Stimulated activated CD4-positive, alpha-beta T cell treated with anti-CD3 and anti-CD28 coated beads, Interleukin-1b, Interleukin-23, amount 100 ng/mL, for 4 hours (primary cell): Measurements from ENCODE around the gene MBP.

Experiments
- DNase-seq, 2 donors: peaks; one replicate each; pipeline ENCODE4 v3.0.0-alpha.2; 2020; ENCODE audit warnings: low read depth in 2 of 2

Gene MBP

DNA sequence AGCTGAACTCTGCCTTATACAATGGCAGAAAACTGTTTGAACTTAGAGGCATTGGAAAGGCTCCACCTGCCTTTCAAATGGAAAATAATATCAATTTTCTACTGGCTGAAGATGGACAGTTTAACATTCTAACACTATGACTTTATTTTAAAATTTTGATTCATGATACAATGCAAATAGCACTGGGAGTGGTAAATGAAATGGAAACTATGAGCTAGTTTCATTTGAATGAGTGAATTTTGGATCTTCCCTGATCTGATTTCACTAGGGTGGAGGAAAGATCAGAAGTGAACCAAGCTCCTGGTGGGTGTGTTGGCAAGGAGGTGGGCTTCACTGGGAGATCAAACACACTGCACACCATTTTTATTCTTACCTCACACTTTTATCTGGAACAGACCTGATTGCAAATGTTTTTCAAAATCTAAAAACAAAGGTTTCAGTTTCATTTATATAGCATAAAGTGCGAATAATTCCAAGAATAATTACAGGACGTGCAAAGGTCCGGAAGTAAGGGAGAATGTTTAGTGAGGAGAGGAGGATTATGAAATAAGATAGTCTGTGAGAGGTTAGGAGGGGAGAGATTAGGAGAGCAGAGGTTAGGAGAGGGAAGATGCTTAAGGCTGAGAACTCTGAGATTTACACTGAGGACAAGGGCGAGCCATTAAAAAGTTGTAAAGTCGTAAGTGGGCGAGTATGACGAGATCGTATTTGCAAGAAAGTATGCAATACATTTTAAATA, 18.6 kb upstream of the MBP start:
- DNase-seq, result no peak

DNA sequence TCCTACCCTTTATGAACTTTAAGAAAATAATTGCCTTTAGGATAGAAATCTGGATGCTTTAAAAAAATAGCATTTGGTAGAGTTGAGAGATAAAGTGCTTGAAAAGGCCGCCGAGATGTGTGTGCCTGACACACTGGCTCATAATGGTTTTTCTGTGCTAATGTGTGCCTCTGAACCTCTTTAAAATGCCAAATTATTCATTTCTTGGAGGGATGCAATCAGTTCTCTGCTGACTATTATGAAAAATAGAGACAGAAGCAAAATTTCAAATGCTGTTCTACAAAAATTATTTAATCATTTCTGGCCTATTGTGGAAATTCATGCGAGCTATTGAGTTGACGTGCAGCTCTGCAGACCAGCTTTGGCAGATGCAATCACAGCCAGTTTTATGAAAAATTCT, 18.0 kb upstream of the MBP start:
- DNase-seq, result no peak

GRCh38 chr18:77148289-77148688, 15.7 kb upstream of the MBP start:
- DNase-seq, result no peak

DNA sequence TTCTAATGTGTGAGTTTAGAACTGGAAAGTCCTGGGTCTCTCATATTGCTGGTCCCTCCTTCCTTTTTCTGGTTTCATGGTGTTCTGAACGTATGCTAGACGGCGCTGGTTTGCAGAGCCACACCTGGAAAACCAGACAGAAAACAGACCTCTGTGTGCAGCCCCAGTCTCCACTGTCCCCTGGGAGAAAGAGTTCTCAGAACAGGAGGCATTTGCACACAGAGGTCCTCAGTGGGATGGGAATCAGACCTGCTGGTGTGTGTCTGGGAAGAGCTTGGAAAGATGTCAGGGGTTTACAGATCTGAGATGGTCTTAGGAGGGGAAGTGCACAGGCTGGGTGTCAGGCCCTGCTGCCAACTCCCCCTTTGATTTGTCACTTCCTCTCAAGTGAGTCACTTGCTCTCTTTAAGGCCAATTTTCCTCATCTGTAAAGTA, 14.9 kb upstream of the MBP start:
- DNase-seq, result no peak

DNA sequence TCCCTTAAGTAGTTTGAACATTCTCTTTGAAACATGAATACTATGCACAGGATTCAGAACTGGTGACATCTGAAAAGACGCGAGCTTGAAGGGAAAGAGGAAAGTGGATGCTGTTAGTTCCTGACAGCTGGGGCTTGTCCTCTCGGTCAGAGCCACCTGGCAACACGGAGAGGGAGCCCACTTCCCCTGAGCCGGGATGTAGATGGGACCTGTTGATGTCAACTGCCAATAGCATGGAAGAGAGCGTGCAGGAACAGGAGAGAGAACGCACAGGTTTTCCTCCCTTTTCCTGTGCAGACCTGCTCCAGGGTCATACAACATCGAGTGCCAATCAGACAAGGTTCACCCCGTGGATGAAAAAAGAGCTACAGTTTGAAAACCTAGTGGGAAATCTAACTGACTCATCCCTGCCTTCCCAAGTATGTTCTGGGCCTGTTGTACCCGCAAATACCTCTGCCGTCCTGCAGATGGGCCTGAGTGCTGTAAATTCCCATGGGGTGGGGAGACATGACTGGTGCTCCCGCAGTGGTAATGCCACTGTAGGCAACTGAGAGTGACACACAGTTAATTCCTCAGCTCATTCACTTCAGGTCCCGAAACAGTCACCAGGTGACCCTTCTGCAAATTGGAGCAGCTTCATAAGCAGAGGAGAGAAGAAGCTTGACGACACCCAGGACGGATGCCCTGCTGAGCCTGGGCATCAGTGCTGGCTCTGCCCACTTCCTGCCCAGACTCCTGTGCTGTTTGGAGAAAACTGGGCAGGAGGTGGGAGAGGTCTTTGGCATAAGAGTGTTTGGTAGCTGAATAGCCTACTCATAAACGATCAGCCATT, 13.9 kb upstream of the MBP start:
- no peak for DNase-seq

GRCh38 chr18:77145364-77145901, 12.8 kb upstream of the MBP start:
- DNase-seq, result no peak

GRCh38 chr18:77144451-77145118, 12.0 kb upstream of the MBP start:
- no peak for DNase-seq

DNA sequence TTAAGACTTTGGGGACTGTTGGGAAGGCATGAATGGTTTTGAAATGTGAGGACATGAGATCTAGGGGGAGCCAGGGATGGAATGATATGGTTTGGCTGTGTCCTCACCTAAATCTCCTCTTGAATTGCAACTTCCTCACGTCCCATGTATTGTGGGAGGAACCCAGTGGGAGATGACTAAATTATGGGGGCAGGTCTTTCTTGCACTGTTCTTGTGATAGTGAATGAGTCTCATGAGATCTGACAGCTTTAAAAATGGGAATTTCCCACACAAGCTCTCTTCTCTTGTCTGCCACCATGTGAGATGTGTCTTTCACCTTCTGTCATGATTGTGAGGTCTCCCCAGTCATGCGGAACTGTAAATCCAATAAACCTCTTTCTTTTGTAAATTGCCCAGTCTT, 11.5 kb upstream of the MBP start:
- DNase-seq, result no peak

- no peak for DNase-seq
These were observed 10.6 kb upstream of the MBP start for GRCh38 chr18:77143196-77143595.

DNA sequence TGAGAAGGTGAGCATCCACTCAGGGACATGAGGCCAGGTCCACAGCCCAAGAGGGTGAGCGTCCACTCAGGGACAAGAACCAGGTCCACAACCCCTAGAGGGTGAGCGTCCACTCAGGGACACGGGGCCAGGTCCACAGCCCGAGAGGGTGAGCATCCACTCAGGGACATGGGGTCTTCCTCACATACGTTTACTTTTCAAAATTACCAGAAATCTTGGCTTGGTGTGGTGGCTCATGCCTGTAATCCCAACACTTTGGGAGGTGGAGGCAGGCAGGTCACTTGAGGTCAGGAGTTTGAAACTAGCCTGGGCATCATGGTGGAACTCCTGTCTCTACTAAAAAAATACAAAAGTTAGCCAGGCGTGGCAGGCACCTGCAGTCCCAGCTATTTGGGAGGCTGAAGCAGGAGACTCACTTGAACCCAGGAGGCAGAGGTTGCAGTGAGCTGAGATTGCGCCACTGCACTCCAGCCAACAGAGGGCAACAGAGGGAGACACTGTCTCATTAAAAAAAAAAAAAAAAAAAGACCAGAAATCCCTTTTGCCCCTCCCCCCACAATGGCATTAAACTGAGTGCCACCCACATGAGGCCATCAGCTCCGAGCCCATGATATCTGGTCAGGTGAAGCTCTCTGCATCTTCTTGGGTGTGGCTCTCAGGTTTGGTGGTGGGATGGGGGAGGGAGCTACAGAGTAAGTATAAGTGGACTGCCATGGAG, 9.0 kb upstream of the MBP start:
- no peak for DNase-seq

DNA sequence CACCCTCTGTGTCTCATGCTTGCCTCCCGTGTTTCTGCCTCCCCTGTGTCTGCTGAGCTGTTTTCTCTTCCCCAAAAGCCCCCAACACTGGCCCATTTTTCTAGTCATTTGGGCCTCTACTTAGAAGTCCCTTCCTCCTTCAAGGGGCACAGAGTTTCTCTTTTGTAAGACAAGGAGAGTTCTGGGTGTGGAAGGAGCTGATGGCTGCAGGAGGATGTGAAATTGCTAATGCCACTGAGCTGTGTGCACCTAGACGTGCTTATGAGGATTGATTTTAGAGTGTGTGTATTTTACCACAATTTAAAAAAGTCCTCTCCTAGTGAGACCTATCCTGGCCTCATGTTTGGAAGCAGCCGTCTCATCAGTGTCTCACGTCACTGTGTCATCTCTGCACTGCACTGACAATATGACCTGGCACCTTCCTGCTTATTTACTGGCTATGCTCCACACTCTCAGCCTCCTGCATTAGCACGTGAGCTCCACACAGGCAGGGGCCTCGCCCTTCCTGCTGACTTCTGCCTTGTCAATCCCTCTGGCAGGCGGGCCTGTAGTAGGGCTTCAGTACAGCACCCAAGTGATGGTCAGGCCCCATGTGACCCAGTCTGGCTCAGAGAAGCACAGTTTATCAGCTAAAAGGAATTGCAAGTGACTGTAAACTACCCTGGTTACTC, 8.0 kb upstream of the MBP start:
- DNase-seq, result no peak

- no peak for DNase-seq
These were observed 7.4 kb upstream of the MBP start for GRCh38 chr18:77140030-77140429.

DNA sequence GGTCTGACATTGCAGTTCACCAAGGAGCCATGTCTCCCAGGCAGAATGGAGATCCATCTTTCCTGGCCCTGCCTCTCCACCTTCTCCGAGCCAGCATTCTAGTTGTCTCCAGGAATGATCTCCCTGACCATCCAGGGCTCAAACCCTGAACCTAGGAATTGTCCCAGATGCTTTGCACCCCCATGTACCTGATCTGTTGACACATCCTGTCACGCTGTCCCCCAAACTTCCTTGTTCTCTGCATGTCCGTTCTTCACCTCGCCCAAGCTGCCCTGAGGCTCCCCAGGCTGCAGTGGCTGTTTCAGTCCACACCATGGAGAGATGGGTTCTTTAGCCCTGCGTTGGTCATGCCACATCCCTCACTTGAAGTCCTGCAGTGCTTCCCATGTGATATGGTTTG, 7.0 kb upstream of the MBP start:
- DNase-seq, result no peak

DNA sequence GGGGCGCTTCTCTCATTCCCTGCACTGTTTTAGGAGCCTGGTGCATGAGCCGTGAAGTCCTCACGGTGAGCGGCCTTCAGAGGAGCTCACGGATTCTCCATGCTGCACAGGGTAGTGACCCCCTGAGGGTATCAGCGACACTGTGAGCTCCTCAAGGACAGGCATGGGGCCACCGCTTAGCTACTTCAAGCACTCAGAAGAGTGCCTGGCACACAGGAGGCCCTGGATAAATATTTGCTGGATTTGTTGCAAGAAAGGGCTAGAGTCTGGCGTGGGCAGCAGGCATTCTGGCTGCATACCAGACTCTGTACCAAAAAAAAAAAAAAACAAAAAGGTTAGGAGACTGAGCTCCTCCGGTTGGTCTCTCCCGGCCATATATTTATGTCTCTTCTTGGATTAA, 5.7 kb upstream of the MBP start:
- no peak for DNase-seq

- no peak for DNase-seq
These were observed 5.3 kb upstream of the MBP start for GRCh38 chr18:77137851-77138250.

DNA sequence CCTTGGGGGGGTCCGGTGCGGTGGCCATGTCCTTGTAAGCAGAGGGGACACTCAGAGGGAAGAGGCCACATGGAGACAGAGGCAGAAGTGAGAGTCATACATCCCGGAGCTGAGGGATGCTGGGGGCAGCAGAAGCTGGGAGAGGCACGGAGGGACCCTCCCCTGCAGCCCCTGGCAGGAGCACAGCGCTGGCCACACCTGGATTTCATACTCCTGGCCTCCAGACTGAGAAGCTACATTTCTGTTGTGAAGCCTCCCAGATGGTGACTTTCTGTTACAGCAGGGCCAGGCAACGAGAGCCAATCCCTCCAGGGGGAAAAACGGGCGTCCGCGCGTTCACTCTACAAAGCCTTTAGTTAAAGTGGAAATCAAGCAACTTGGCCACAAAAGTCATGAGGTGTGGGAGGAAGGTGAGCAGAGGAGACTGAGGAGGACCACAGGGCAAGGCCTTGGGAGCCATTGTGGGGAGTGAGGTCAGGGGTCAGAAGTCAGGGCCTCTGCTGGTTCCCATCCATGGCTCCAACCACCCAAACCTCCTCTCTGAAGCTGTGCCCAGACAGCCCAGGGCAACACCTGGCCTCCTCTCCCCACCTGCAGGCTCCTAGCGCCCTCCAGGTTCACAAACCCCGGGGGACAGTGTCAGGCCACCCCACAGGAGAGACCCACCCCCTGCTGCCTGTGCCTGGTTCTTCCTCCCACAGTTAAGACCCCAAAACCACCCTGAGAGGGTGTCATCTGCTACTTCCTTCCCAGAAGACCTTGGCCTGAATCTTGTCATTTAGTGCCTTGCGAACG, 4.5 kb upstream of the MBP start:
- no peak for DNase-seq

DNA sequence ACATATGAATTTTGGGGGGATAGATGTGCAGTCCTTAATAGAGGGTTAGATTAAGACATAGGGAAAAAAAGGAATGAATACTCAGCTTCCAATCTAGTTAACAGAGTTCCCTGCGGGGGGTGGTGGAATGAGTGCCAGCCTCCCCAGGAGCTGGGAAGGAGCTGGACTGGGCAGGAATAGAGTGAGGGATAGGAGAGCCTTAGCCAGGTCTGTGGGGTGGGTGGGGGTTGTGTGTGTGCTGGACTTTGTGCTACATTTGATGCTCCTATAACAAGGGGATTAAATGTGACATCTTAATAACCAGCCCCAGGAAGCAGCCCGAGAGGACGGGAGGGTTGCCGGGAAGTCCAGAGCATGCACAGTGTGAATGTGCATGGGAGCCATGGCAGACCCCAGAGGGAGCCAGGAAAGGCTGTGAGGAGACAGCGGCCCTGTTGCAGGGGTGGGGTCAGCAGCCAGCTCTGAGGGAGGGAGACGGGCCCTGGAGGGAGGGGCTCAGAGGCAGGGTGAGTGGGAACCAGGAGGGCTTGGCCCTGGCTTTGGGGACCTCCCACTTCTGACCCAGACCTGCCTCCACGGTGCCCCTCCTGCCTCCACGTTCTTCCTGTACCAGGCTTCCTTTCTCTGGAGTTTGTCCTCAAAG, 3.6 kb upstream of the MBP start:
- DNase-seq, result no peak

DNA sequence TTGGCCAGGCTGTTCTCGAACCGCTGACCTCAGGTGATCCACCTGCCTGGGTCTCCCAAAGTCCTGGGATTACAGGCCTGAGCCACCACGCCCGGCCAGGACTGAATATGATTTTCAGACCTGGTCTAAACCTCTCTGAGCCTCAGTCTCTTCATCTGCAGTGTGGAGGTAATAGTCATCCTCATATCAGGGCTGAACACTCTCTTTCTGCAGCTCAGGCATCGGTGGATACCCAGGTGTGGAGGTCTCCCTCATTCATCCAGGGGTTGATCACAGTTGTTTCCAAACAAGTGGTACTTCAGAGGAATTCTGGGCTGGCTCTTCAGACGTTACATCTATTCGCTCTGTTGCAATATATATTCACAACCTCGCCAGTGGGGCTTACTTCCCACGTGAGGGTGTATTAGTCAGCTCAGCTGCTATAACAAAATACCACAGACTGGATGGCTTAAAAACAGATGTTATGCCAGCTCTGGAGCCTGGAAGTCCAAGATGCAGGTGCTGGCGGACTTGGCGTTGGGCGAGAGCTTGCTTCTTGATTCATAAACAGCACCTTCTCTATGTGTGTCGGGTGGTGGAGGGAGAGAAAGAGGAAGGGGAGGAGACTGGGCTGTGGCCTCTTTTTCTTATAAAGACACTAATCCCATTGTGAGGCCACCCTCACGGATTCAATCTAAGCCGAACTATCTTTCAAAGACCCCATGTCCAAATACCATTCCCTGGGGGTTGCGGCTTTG, 2.9 kb upstream of the MBP start:
- DNase-seq, result no peak

- no peak for DNase-seq
These were observed 2.0 kb upstream of the MBP start for GRCh38 chr18:77134611-77135010.
